Mesendoderm (in vitro differentiated cells): ENCODE data around the gene AMY1A. TPM values are rescaled to one million over a fixed set of nuclear protein-coding genes. Genes with fewer than 3 reads are reported as not detected.
"Not testable (repeated sequence)": the region's sequence is repeated elsewhere in the genome, so short reads cannot be mapped to it uniquely, and the experiment has no call there.

ENCODE experiments used
- DNase-seq: peaks from one replicate; pipeline ENCODE4 v3.0.0; 2013
- H2AK5ac ChIP-seq: 2 replicates; pipeline ENCODE4 v1.6.1; 2013; ENCODE audit warnings: low read length, inconsistent platforms
- H2BK120ac ChIP-seq: 2 replicates; pipeline ENCODE4 v1.6.1; 2013; ENCODE audit warnings: low read depth, mild to moderate bottlenecking, low read length, moderate library complexity, mixed read lengths
- H2BK15ac ChIP-seq: replicated peaks from 2 replicates; pipeline ENCODE4 v1.6.1; 2013; ENCODE audit warnings: low read depth, mild to moderate bottlenecking, moderate library complexity
- H2BK5ac ChIP-seq: 2 replicates; pipeline ENCODE4 v1.6.1; 2013; ENCODE audit warnings: low read length, inconsistent platforms
- H3K18ac ChIP-seq: 2 replicates; pipeline ENCODE4 v1.6.1; 2013; ENCODE audit warnings: mild to moderate bottlenecking, low read length, mixed read lengths
- H3K23ac ChIP-seq: one replicate; pipeline ENCODE4 v1.6.1; 2013; ENCODE audit warnings: low read length
- H3K27ac ChIP-seq: 2 replicates; pipeline ENCODE4 v1.5.1; 2013; ENCODE audit warnings: low read depth, mild to moderate bottlenecking, inconsistent platforms, low read length, moderate library complexity
- H3K27me3 ChIP-seq: 2 replicates; pipeline ENCODE4 v1.6.1; 2013; ENCODE audit warnings: low read length, control low read depth, mild to moderate bottlenecking, inconsistent platforms; ENCODE audit not compliant: insufficient read depth, poor library complexity
- H3K36me3 ChIP-seq: 2 replicates; pipeline ENCODE4 v1.6.1; 2013; ENCODE audit warnings: low read length, inconsistent platforms; ENCODE audit not compliant: control insufficient read depth, insufficient read depth
- H3K4ac ChIP-seq: one replicate; pipeline ENCODE4 v1.6.1; 2013; ENCODE audit warnings: low read depth, mild to moderate bottlenecking, low read length, moderate library complexity
- H3K4me1 ChIP-seq: 2 replicates; pipeline ENCODE4 v1.6.1; 2013; ENCODE audit warnings: low read depth, low read length, inconsistent platforms; ENCODE audit not compliant: control insufficient read depth
- H3K4me2 ChIP-seq: 2 replicates; pipeline ENCODE4 v1.6.1; 2013; ENCODE audit warnings: low read length
- H3K4me3 ChIP-seq: 2 replicates; pipeline ENCODE4 v1.5.1; 2013; ENCODE audit warnings: mild to moderate bottlenecking, low read length
- H3K56ac ChIP-seq: one replicate; pipeline ENCODE4 v1.6.1; 2013; ENCODE audit warnings: low read length
- H3K79me1 ChIP-seq: 2 replicates; pipeline ENCODE4 v1.6.1; 2013; ENCODE audit warnings: low read length, inconsistent platforms
- H3K79me2 ChIP-seq: 2 replicates; pipeline ENCODE4 v1.6.1; 2013; ENCODE audit warnings: mild to moderate bottlenecking, low read length; ENCODE audit not compliant: control insufficient read depth, insufficient read depth
- H3K9ac ChIP-seq: 2 replicates; pipeline ENCODE4 v1.6.1; 2013; ENCODE audit warnings: low read length, inconsistent platforms
- H4K5ac ChIP-seq: one replicate; pipeline ENCODE4 v1.6.1; 2013; ENCODE audit warnings: low read length
- H4K8ac ChIP-seq: one replicate; pipeline ENCODE4 v1.6.1; 2013; ENCODE audit warnings: low read depth, mild to moderate bottlenecking, control low read depth, low read length, moderate library complexity
- WGBS: extraction: QIAGEN DNeasy Blood & Tissue Kit; methylation state at CpG from one replicate; pipeline ENCODE4 v1.1.7; 2013; ENCODE audit warnings: low lambda C conversion rate, missing lambda C conversion rate; ENCODE audit not compliant: insufficient coverage; ENCODE audit errors: extremely low coverage; 5-methylcytosine and 5-hydroxymethylcytosine counted together
- polyA plus RNA-seq, 2 experiments: library from polyadenylated mRNA; stranded (reverse); fragments of 200-250 nt; gene quantifications; one replicate each; pipeline ENCODE4 v1.2.3, GENCODE V29; 2013

The AMY1A gene
- polyA plus RNA-seq (2013, experiment 1 of 2) = not detected
- not detected for polyA plus RNA-seq (2013, experiment 2 of 2)

DNA sequence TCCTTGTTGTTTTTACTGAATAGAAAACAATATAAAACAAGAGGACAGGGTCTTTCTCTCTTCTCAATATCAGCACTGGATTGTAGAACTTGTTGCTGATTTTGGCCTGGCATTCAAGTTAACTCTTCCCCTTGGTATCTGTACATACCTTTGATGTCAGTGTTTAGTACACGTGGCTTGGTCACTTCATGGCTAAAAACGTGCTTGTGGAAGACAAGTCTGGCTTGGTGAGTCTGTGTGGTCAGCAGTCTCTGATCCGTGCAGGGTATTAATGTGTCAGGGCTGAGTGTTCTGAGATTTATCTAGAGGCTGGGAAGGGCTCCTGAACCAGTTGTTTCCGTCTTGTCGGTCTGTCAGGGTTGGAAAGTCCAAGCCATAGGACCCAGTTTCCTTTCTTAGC lies at the start of gene AMY1A:
Gene AMY1A, plus strand, starts transcription at position 301 of the 400 bp plus-strand sequence. CDS start 571 bp downstream, outside the sequence.
- not testable (repeated sequence) for H3K9ac ChIP-seq, H3K36me3 ChIP-seq, H4K8ac ChIP-seq, H2BK120ac ChIP-seq, H3K79me2 ChIP-seq, H3K4me1 ChIP-seq, H3K4me2 ChIP-seq, DNase-seq, H3K4me3 ChIP-seq, H2AK5ac ChIP-seq, H2BK5ac ChIP-seq, H3K27me3 ChIP-seq, H3K18ac ChIP-seq, H3K56ac ChIP-seq, H4K5ac ChIP-seq, H3K4ac ChIP-seq, H2BK15ac ChIP-seq, H3K27ac ChIP-seq, H3K23ac ChIP-seq, H3K79me1 ChIP-seq
- WGBS = no CpG with 5 or more reads among the region's 5 CpGs

DNA sequence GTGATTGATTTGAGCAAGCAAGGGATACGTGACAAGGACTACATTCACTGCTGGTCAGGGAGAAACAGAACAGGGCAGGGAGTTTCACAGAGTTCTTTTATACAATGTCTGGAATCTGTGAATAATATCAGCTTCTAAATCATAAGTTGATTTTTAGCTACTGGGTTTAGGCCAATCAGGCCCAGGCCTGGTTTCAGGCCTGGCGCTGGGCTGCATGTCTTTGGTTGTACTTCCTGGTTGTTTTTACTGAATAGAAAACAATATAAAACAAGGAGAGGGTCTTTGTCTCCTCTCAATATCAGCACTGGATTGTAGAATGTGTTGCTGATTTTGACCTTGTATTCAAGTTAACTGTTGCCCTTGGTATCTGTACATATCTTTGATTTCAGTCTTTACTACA lies 39.2 kb upstream of the AMY1A start:
- no peak for DNase-seq
- WGBS = no CpG with 5 or more reads among the region's 2 CpGs
- H3K9ac ChIP-seq = no peak overlapping the region

DNA sequence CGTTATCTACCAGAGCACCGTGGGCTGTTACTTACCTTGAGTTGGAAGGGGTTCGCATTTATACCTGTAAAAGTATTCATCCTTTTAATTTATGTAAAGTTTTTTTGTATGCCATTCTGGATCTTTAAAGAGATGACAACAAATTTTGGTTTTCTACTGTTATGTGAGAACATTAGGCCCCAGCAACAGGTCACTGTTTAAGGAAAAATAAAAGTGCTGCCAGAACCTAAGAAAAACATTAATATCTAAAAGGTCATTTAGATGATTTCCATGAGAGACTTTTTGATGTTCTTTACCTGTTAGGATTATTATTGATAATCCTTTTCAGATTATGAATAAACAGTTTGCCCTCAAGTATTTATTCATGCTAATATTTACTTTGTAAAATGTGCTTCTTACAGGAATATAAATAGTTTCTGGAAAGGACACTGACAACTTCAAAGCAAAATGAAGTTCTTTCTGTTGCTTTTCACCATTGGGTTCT lies 38.5 kb upstream of the AMY1A start, which contains the start of gene AMY2A:
Gene AMY2A, plus strand, starts transcription at position 434 of the 484 bp plus-strand sequence. Its CDS starts 14 bp downstream, at position 448.
- H3K27ac ChIP-seq, H3K56ac ChIP-seq, H4K5ac ChIP-seq, H3K4ac ChIP-seq, H2BK5ac ChIP-seq, H3K4me2 ChIP-seq, H3K4me1 ChIP-seq, DNase-seq, H3K4me3 ChIP-seq, H3K36me3 ChIP-seq, H3K79me2 ChIP-seq, H3K79me1 ChIP-seq, H3K9ac ChIP-seq, H3K27me3 ChIP-seq, H3K18ac ChIP-seq, H2BK120ac ChIP-seq, H2AK5ac ChIP-seq, H4K8ac ChIP-seq, H3K23ac ChIP-seq, H2BK15ac ChIP-seq: not testable (repeated sequence)
- WGBS = no CpG with 5 or more reads among the region's 3 CpGs

More for the DNA sequence above, 39.2 kb upstream of the AMY1A start:
- H2AK5ac ChIP-seq = no peak overlapping the region
- no peak overlapping the region for H4K8ac ChIP-seq
- H3K4me2 ChIP-seq = no peak overlapping the region
- H3K4me1 ChIP-seq = no peaks in the 10 kb centered on the region
- no peak overlapping the region for H3K4ac ChIP-seq
- no peaks in the 10 kb centered on the region for H3K27me3 ChIP-seq
- H3K56ac ChIP-seq = no peak overlapping the region
- no peak overlapping the region for H3K23ac ChIP-seq
- no peak overlapping the region for H3K18ac ChIP-seq
- no peak overlapping the region for H2BK5ac ChIP-seq
- H2BK120ac ChIP-seq = no peak overlapping the region
- no peak overlapping the region for H3K27ac ChIP-seq
- H4K5ac ChIP-seq = no peak overlapping the region
- H3K36me3 ChIP-seq = no peaks in the 10 kb centered on the region
- no peaks in the 10 kb centered on the region for H3K79me2 ChIP-seq
- no peak overlapping the region for H2BK15ac ChIP-seq
- H3K4me3 ChIP-seq = no peak overlapping the region
- H3K79me1 ChIP-seq = no peaks in the 10 kb centered on the region

DNA sequence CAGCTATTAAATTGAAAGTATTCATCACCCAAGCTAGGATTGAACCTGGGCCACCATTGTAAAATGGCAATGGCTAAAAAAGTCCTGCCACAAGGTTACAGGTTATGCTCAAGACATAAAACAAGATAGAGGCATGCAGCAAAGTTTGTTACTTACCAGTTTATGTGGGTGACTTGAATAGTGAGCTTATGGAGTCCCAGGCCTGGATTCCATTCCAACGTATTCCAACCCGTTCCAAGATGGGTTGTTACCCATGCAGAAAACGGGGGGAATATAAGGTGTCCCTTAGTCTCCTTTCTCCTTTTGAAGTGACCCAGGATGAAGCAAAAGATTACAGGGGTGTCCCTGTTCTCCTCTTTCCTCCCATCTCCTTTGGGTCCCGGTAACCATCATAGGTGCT lies 28.1 kb upstream of the AMY1A start:
- H3K79me1 ChIP-seq, DNase-seq, H3K36me3 ChIP-seq, H2AK5ac ChIP-seq, H3K4ac ChIP-seq, H4K5ac ChIP-seq, H2BK5ac ChIP-seq, H2BK15ac ChIP-seq, H3K56ac ChIP-seq, H3K27ac ChIP-seq, H3K18ac ChIP-seq, H3K23ac ChIP-seq, H3K4me3 ChIP-seq, H3K4me2 ChIP-seq, H3K4me1 ChIP-seq, H2BK120ac ChIP-seq, H4K8ac ChIP-seq, H3K79me2 ChIP-seq, H3K9ac ChIP-seq, H3K27me3 ChIP-seq: not testable (repeated sequence)
- WGBS = no CpG with 5 or more reads among the region's 4 CpGs

DNA sequence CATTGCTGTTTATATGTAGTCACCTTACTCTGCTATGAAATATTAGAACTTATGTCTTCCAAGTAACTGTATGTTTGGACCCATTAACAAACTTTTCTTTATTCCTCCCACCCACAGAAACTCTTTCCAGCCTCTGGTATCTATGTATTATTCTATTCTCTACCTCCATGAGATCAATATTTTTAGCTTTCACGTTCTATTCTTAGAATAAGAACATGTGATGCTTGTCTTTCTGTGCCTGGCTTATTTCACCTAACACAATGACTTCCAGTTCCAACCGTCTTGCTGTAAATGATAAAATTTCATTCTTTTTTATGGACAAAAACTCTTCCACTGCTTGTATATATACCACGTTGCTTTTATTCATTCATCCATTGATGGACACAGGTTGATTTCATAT lies 14.4 kb upstream of the AMY1A start:
- not testable (repeated sequence) for H3K27ac ChIP-seq, H2AK5ac ChIP-seq, H3K79me1 ChIP-seq, H3K4me1 ChIP-seq, H3K9ac ChIP-seq, H3K4me3 ChIP-seq, DNase-seq, H3K4ac ChIP-seq, H2BK120ac ChIP-seq, H4K5ac ChIP-seq, H3K18ac ChIP-seq, H3K56ac ChIP-seq, H3K4me2 ChIP-seq, H2BK5ac ChIP-seq, H3K79me2 ChIP-seq, H3K36me3 ChIP-seq, H2BK15ac ChIP-seq, H4K8ac ChIP-seq, H3K27me3 ChIP-seq, H3K23ac ChIP-seq
- no CpG with 5 or more reads among the region's 3 CpGs for WGBS

DNA sequence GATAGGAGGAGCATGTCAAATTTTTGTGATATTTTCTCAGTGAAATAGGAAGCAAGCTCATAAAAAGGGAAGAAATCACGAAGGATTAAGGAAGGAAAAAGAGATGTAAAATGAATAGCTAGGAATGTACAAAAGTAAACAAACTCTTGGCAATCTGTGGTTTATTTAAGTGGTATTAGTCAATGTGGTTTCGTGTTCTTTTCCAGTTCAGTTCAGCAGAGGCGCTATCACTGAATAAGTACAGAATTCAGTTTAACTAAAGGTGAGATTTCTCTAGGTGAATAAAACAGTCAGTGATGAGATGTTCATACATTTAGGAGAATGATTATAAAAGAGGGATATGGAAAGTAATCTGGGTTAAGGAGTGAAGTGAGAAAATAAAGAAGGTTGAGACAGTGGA lies 11.7 kb upstream of the AMY1A start:
- not testable (repeated sequence) for H3K4me1 ChIP-seq, H3K4me2 ChIP-seq, H3K56ac ChIP-seq, H3K79me2 ChIP-seq, H2BK5ac ChIP-seq, H3K4me3 ChIP-seq, H3K23ac ChIP-seq, DNase-seq, H3K27ac ChIP-seq, H2BK120ac ChIP-seq, H2BK15ac ChIP-seq, H3K27me3 ChIP-seq, H3K36me3 ChIP-seq, H3K18ac ChIP-seq, H4K8ac ChIP-seq, H4K5ac ChIP-seq, H3K4ac ChIP-seq, H3K79me1 ChIP-seq, H3K9ac ChIP-seq, H2AK5ac ChIP-seq
- WGBS = no CpG with 5 or more reads among the region's 3 CpGs
